Upper lobe of right lung (tissue), 1 donor: ENCODE results near the gene TARS3. TPM values are rescaled to one million over a fixed set of nuclear protein-coding genes. Genes with fewer than 3 reads are reported as not detected.

ENCODE experiments used
- ATAC-seq: fragments of 200-7000 bp; cut with Tn5 transposase; one replicate; pipeline ENCODE4 v1.9.1; 2020; ENCODE audit warnings: mild to moderate bottlenecking, moderate library complexity
- DNase-seq: peaks from one replicate; pipeline ENCODE4 v3.0.0-alpha.2; 2020
- H3K27ac ChIP-seq: fragments of 200-600 bp; one replicate; pipeline ENCODE4 v1.8.0; 2022
- H3K27me3 ChIP-seq: fragments of 200-600 bp; one replicate; pipeline ENCODE4 v1.8.0; 2022; ENCODE audit warnings: mild to moderate bottlenecking
- H3K36me3 ChIP-seq: fragments of 200-600 bp; one replicate; pipeline ENCODE4 v1.8.0; 2022
- H3K4me1 ChIP-seq: fragments of 200-600 bp; one replicate; pipeline ENCODE4 v1.8.0; 2022
- H3K4me3 ChIP-seq: fragments of 200-600 bp; one replicate; pipeline ENCODE4 v1.8.0; 2022; ENCODE audit warnings: mild to moderate bottlenecking
- H3K9me3 ChIP-seq: fragments of 200-600 bp; one replicate; pipeline ENCODE4 v1.8.0; 2022
- intact Hi-C: fragments of 100-400 bp; cut with DNase I; formaldehyde crosslinking; loops from one replicate; pipeline ENCODE4 v1.11.0; 2022
- total RNA-seq: library from RNA; stranded (reverse); fragmentation: NEBNext Ultra II Directional; extraction: Animal tissue kit (Norgen Biotek cat#: 25700); gene quantifications from one replicate; pipeline ENCODE4 v1.2.1, GENCODE V29; 2021
- TF ChIP-seq, protein P1 (sequence below): fragments of 200-600 bp; IDR thresholded peaks from one replicate; pipeline ENCODE4 v1.8.0; 2022; ENCODE audit warnings: antibody characterized with exemption
- donor health status: DM: no; HTN: yes; CAD: no; lungs with severe emphysema.

The TARS3 gene
- total RNA-seq, 1 donor from 2014 or later = 12.0 TPM

DNA sequence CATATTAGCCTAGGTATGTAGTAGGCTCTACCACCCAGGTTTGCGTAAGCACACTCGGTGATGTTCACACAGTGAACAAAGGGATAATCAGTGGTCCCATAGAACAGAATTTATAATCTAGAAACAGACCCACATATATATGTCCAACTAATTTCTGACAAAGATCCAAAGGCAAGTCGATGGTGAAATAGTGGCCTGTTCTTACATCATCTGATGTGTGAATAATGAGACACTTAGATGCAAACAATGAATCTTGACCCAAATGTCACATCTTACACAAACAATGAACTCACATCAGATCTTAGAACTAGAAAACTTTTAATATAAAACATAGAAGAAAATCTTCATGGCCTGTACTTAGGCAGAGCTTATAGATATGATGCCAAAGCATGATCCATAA lies 54.5 kb downstream of the TARS3 start:
- Histone ChIP-seq H3K36me3 (peaks cover 46% of the 10 kb centered on the region), H3K27me3 (no peaks in the 10 kb centered on the region), H3K4me1 (no peaks in the 10 kb centered on the region), H3K9me3 (no peaks in the 10 kb centered on the region), H3K4me3 (no peak overlapping the region), H3K27ac (no peak overlapping the region)
- intact Hi-C loops = no loop called here
- ATAC-seq = no peak
- DNase-seq = no peak
- TF ChIP-seq, protein P1, sequence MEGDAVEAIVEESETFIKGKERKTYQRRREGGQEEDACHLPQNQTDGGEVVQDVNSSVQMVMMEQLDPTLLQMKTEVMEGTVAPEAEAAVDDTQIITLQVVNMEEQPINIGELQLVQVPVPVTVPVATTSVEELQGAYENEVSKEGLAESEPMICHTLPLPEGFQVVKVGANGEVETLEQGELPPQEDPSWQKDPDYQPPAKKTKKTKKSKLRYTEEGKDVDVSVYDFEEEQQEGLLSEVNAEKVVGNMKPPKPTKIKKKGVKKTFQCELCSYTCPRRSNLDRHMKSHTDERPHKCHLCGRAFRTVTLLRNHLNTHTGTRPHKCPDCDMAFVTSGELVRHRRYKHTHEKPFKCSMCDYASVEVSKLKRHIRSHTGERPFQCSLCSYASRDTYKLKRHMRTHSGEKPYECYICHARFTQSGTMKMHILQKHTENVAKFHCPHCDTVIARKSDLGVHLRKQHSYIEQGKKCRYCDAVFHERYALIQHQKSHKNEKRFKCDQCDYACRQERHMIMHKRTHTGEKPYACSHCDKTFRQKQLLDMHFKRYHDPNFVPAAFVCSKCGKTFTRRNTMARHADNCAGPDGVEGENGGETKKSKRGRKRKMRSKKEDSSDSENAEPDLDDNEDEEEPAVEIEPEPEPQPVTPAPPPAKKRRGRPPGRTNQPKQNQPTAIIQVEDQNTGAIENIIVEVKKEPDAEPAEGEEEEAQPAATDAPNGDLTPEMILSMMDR = no peak

DNA sequence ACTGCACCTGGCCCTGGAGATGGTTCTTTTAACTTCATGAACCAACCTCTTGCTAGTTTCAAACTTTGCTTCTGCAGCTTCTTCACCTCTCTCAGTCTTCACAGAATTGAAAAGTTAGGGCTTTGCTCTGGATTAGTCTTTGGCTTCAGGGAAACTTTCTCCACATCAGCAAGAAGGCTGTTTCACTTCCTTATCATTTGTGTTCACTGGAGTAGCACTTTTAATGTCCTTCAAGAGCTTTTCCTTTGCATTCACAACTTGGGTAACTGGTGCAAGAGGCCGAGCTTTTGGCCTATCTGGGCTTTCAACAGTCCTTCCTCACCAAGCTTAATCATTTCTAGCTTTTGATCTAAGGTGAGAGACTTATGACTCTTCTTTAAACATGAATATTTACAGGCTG lies 56.4 kb downstream of the TARS3 start:
- TF ChIP-seq, protein P1 = no peak
- ATAC-seq = peak; percentile 35
- no peaks in the 10 kb centered on the region for H3K27me3 ChIP-seq
- no peaks in the 10 kb centered on the region for H3K4me1 ChIP-seq
- no peak overlapping the region for H3K27ac ChIP-seq
- H3K9me3 ChIP-seq = no peaks in the 10 kb centered on the region
- peaks cover 27% of the 10 kb centered on the region for H3K36me3 ChIP-seq
- no peak for DNase-seq
- intact Hi-C loops = no loop called here
- no peak overlapping the region for H3K4me3 ChIP-seq

DNA sequence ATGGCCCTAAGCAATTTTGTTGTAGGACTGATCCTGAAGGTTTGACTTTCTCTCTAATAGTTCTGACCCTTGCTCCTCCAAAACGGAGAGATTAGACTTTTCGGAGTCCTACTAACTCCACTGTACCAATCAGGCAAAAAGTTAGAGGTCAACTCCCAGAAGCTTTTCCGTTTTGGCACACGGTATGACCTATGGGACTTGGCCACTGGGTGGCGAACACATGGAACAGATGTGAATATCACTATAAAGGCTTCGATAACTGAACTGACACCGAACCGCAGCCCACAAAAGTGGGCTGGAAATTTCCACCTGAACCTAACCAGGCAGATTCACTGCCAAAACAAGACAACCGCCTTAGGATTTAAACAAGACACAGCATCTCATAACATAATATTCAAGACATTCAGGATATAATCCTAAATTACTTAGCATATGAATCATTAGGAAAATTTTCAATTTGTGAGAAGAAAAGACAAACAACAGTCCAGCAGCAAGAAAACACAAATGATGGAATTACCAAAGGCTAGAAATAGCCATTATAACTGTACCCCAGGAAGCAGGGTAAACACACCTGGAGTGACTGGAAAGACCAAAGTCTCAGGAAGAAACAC lies 59.9 kb downstream of the TARS3 start:
- Histone ChIP-seq H3K9me3 (no peaks in the 10 kb centered on the region), H3K27me3 (no peaks in the 10 kb centered on the region), H3K27ac (no peak overlapping the region), H3K36me3 (peaks cover 13% of the 10 kb centered on the region), H3K4me3 (no peak overlapping the region), H3K4me1 (no peaks in the 10 kb centered on the region)
- DNase-seq = no peak
- TF ChIP-seq, protein P1 = no peak
- ATAC-seq = no peak
- intact Hi-C loops = no loop called here

DNA sequence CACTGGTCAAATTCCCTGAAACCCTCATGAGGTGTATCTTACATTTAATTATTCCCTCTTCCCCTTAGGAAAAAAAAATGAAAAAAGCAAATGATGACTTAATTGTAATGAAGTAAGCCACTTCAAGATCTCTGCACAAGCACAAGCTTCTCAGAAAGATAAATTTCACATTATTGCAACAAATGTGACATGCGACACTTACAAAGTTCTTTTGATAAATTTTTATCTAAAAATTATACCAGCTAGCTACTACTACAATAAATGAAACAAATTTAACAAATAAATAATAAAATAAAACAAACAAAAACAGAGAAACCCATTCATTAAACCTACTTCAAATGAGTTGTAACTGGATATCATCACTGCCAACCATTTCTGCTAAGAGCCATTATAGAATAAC lies 62.1 kb downstream of the TARS3 start:
- H3K36me3 ChIP-seq = peaks cover 13% of the 10 kb centered on the region
- no peaks in the 10 kb centered on the region for H3K27me3 ChIP-seq
- no peaks in the 10 kb centered on the region for H3K9me3 ChIP-seq
- DNase-seq (no peak), ATAC-seq (no peak)
- TF ChIP-seq, protein P1 = no peak
- H3K4me1 ChIP-seq = peaks cover 9% of the 10 kb centered on the region
- H3K4me3 ChIP-seq = no peak overlapping the region
- H3K27ac ChIP-seq = no peak overlapping the region
- intact Hi-C loops = no loop called here

DNA sequence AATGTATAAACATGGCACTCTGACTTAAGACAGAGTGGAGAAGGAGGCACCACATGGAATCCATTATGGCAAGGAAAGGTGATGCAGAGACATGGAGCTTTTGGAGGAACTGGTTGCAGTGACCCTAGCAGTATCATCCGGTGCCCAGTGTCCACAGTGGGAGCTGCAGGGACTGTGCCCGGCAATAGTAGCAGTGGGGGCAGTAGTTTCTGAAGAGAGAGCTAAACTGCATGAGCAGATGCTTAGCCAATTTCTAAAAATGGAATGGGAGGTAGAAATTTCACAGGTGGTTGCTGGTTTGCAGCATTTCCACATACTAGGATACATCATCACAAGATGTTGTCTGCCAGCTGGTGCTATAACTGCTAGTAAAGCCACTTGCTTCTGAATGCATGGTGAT lies 64.3 kb downstream of the TARS3 start:
- H3K9me3 ChIP-seq = no peaks in the 10 kb centered on the region
- peaks cover 9% of the 10 kb centered on the region for H3K4me1 ChIP-seq
- TF ChIP-seq, protein P1 = no peak
- no peak overlapping the region for H3K4me3 ChIP-seq
- ATAC-seq (no peak), DNase-seq (no peak)
- H3K27ac ChIP-seq = no peak overlapping the region
- intact Hi-C loops = no loop called here
- H3K36me3 ChIP-seq = peaks cover 21% of the 10 kb centered on the region
- no peaks in the 10 kb centered on the region for H3K27me3 ChIP-seq
